Osteocyte (in vitro differentiated cells): ENCODE data around the gene MROH2B. TPM values are rescaled to one million over a fixed set of nuclear protein-coding genes. Genes with fewer than 3 reads are reported as not detected.

Experiments
- DNase-seq: peaks from one replicate; pipeline ENCODE4 v3.0.0; 2021; ENCODE audit warnings: mixed read lengths; ENCODE audit not compliant: unreplicated experiment; ENCODE audit errors: extremely low spot score
- H3K27ac Mint-ChIP-seq: one replicate; pipeline ENCODE4 v1.8.0; 2021; ENCODE audit warnings: mild to moderate bottlenecking, mixed read lengths; ENCODE audit not compliant: unreplicated experiment
- H3K27me3 Mint-ChIP-seq: one replicate; pipeline ENCODE4 v1.8.0; 2021; ENCODE audit warnings: mixed read lengths; ENCODE audit not compliant: unreplicated experiment
- H3K36me3 Mint-ChIP-seq: one replicate; pipeline ENCODE4 v1.8.0; 2021; ENCODE audit warnings: mixed read lengths; ENCODE audit not compliant: unreplicated experiment
- H3K4me1 Mint-ChIP-seq: one replicate; pipeline ENCODE4 v1.8.0; 2021; ENCODE audit warnings: mixed read lengths; ENCODE audit not compliant: unreplicated experiment
- H3K4me3 Mint-ChIP-seq: one replicate; pipeline ENCODE4 v1.8.0; 2021; ENCODE audit warnings: mild to moderate bottlenecking, moderate library complexity, mixed read lengths; ENCODE audit not compliant: unreplicated experiment
- H3K9me3 Mint-ChIP-seq: one replicate; pipeline ENCODE4 v1.8.0; 2021; ENCODE audit warnings: mixed read lengths; ENCODE audit not compliant: unreplicated experiment
- CTCF ChIP-seq: fragments of 200-600 bp; sonication (generic); IDR thresholded peaks from 2 replicates; pipeline ENCODE4 v1.5.0; 2021; ENCODE audit warnings: antibody characterized with exemption, mild to moderate bottlenecking, moderate library complexity
- long read RNA-seq: library from polyadenylated mRNA; unstranded; transcript quantifications from one replicate; pipeline ENCODE4 v2.0.0, GENCODE V29; 2021
- total RNA-seq: library from RNA; stranded (reverse); gene quantifications from 2 replicates; pipeline ENCODE4 v1.2.1, GENCODE V29; 2021

The MROH2B gene
- total RNA-seq, result not detected in 2 replicates
- long read RNA-seq, result 0 reads

- no peak for TF ChIP-seq CTCF
- Mint-ChIP-seq H3K27ac (no peak within 1 kb of the TSS), H3K9me3 (peaks cover 6% of the 10 kb centered on the region), H3K4me1 (no peaks in the 10 kb centered on the region), H3K4me3 (no peak within 1 kb of the TSS), H3K36me3 (no peaks in the 10 kb centered on the region), H3K27me3 (no peaks in the 10 kb centered on the region)
- DNase-seq, result no peak
These were observed at the start of gene MROH2B for GRCh38 chr5:41071242-41071641. TSS of gene MROH2B (minus strand) at chr5:41071342. CDS start at chr5:41070852, 490 bp downstream.

GRCh38 chr5:41120600-41120999 lies 49.5 kb upstream of the MROH2B start:
- DNase-seq, result no peak

DNA sequence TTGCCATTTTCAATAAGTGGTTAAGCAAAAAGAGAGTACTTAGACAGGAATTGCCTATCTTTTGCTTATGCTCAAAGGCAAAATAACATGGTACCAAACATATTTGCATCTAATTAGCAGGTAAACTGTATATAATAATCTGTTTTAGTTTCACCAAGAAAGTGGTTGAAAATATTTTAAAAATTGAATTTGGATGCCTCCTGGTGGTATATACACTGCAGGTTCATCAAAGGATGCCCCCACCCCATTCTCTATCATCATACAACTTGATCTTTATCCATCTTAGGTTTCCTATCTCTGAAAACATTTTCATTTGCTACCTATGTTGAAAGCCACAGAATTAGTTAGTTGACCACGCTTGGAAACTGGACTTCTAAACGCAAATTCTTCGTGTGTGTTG lies 47.0 kb upstream of the MROH2B start:
- no peak overlapping the region for H3K27ac Mint-ChIP-seq
- no peak for TF ChIP-seq CTCF
- no peaks in the 10 kb centered on the region for H3K36me3 Mint-ChIP-seq
- DNase-seq, result no peak
- H3K9me3 Mint-ChIP-seq, result no peaks in the 10 kb centered on the region
- no peaks in the 10 kb centered on the region for H3K27me3 Mint-ChIP-seq
- H3K4me1 Mint-ChIP-seq, result no peaks in the 10 kb centered on the region
- H3K4me3 Mint-ChIP-seq, result no peak overlapping the region

More at GRCh38 chr5:41120600-41120999, 49.5 kb upstream of the MROH2B start:
- H3K4me1 Mint-ChIP-seq, result no peaks in the 10 kb centered on the region
- H3K27me3 Mint-ChIP-seq, result no peaks in the 10 kb centered on the region
- no peak for TF ChIP-seq CTCF
- no peak overlapping the region for H3K4me3 Mint-ChIP-seq
- no peaks in the 10 kb centered on the region for H3K36me3 Mint-ChIP-seq
- H3K9me3 Mint-ChIP-seq, result no peaks in the 10 kb centered on the region
- no peak overlapping the region for H3K27ac Mint-ChIP-seq

GRCh38 chr5:41115281-41115680 lies 44.1 kb upstream of the MROH2B start:
- no peaks in the 10 kb centered on the region for H3K27me3 Mint-ChIP-seq
- no peak overlapping the region for H3K4me3 Mint-ChIP-seq
- DNase-seq, result no peak
- H3K27ac Mint-ChIP-seq, result no peak overlapping the region
- no peaks in the 10 kb centered on the region for H3K36me3 Mint-ChIP-seq
- no peak for TF ChIP-seq CTCF
- no peaks in the 10 kb centered on the region for H3K9me3 Mint-ChIP-seq
- H3K4me1 Mint-ChIP-seq, result no peaks in the 10 kb centered on the region

GRCh38 chr5:41112486-41113455 lies 41.6 kb upstream of the MROH2B start:
- Mint-ChIP-seq H3K27ac (no peak overlapping the region), H3K4me1 (no peaks in the 10 kb centered on the region), H3K4me3 (no peak overlapping the region)

More at GRCh38 chr5:41112486-41113455, 41.6 kb upstream of the MROH2B start:
- no peak for DNase-seq
- no peaks in the 10 kb centered on the region for H3K27me3 Mint-ChIP-seq
- TF ChIP-seq CTCF, result no peak
- no peaks in the 10 kb centered on the region for H3K9me3 Mint-ChIP-seq
- H3K36me3 Mint-ChIP-seq, result no peaks in the 10 kb centered on the region
